Skeletal muscle tissue (tissue), 4 donors: ENCODE results near the gene POU3F3. TPM values are rescaled to one million over a fixed set of nuclear protein-coding genes. Genes with fewer than 3 reads are reported as not detected.

Experiments used
- H3K27ac ChIP-seq: one replicate; pipeline ENCODE4 v1.7.0; 2013; ENCODE audit warnings: mild to moderate bottlenecking, low read depth, low read length, inconsistent platforms
- H3K27me3 ChIP-seq, 3 donors: one replicate each; pipeline ENCODE4 v1.7.0; 2013; ENCODE audit warnings: low read length in 3 of 3; ENCODE audit not compliant: control insufficient read depth in 3 of 3, insufficient read depth in 3 of 3
- H3K36me3 ChIP-seq, 3 donors: one replicate each; pipeline ENCODE4 v1.7.0; 2013; ENCODE audit warnings: low read length in 3 of 3; ENCODE audit not compliant: control insufficient read depth in 3 of 3, insufficient read depth in 3 of 3
- H3K4me1 ChIP-seq, 3 donors: one replicate each; pipeline ENCODE4 v1.7.0; 2013; ENCODE audit warnings: low read length in 3 of 3, mild to moderate bottlenecking in 3 of 3; ENCODE audit not compliant: control insufficient read depth in 3 of 3, insufficient read depth in 3 of 3
- H3K4me3 ChIP-seq, 3 donors: one replicate each; pipeline ENCODE4 v1.7.0; 2013; ENCODE audit warnings: low read length in 3 of 3
- H3K9ac ChIP-seq, 3 donors: one replicate each; pipeline ENCODE4 v1.7.0; 2013; ENCODE audit warnings: low read length in 3 of 3, mild to moderate bottlenecking in 3 of 3, moderate library complexity in 2 of 3, low read depth in 1 of 3
- H3K9me3 ChIP-seq, 3 donors: one replicate each; pipeline ENCODE4 v1.7.0; 2013; ENCODE audit warnings: low read length in 3 of 3; ENCODE audit not compliant: control insufficient read depth in 3 of 3
- total RNA-seq: library from RNA; depleted of rRNA; stranded (reverse); fragments of >200 nt; gene quantifications from one replicate; pipeline ENCODE4 v1.2.3, GENCODE V29; 2014
- donor health status: Osteomylitis.

Gene POU3F3
- total RNA-seq, 1 donor from 2014 or later = 0.52 TPM

DNA sequence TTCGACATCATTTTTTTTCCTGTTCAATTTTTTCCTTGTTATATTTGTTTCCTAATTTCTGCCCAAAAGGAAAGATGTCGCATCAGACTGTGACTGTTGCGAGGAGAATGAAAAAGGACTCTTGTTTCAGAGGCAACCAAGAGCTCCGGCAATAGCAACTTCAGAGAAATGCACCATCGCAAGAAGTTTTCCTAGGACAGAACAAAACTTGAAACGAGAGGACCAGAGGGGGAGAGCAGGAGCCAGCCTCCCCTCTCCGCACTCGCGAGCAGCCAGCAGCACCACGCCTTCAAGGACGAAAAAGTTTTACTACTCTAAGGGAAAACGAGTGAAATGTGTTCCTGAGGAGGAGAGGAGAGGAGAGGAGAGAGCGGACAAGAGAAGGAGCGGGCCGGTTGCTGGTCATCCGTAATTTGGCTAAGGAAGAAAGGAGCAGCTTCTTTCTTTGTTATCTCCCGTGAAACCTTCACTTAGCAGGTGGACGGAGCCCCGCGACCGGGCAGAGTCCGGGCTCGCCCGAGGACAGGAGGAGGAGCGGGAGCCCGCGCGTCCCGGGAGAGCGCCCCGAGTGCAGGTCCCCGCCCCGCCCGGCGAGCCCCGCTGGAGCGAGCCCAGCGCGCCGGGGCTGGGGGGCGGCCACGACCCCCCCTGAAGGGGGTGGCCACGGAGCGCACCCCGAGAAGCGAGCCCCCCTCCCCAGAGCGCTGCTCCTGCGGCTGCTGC, 744 bp downstream of the POU3F3 start:
- Histone ChIP-seq H3K9me3 (no peaks in the 10 kb centered on the region), H3K9ac (no peak overlapping the region), H3K4me1 (peaks cover 18 to 28% (median 26%) of the 10 kb centered on the region in 3 donors)

GRCh38 chr2:104855221-104856085, 1.5 kb downstream of the POU3F3 start:
- no peaks in the 10 kb centered on the region for H3K9me3 ChIP-seq
- no peak overlapping the region for H3K4me3 ChIP-seq
- H3K36me3 ChIP-seq = no peaks in the 10 kb centered on the region
- peaks cover 18 to 28% (median 26%) of the 10 kb centered on the region in 3 donors for H3K4me1 ChIP-seq
- no peak overlapping the region for H3K9ac ChIP-seq
- peaks cover 78 to 82% (median 80%) of the 10 kb centered on the region in 3 donors for H3K27me3 ChIP-seq
- no peak overlapping the region for H3K27ac ChIP-seq

More for the DNA sequence above, 744 bp downstream of the POU3F3 start:
- H3K27ac ChIP-seq = no peak overlapping the region
- H3K4me3 ChIP-seq = peak overlapping the region in 2 of 3 donors; percentile 14 to 29
- peaks cover 80 to 81% (median 81%) of the 10 kb centered on the region in 3 donors for H3K27me3 ChIP-seq
- no peaks in the 10 kb centered on the region for H3K36me3 ChIP-seq

GRCh38 chr2:104856086-104856972, 2.4 kb downstream of the POU3F3 start:
- H3K4me1 ChIP-seq = peaks cover 18 to 28% (median 26%) of the 10 kb centered on the region in 3 donors
- no peak overlapping the region for H3K27ac ChIP-seq
- peaks cover 77 to 80% (median 80%) of the 10 kb centered on the region in 3 donors for H3K27me3 ChIP-seq
- no peaks in the 10 kb centered on the region for H3K9me3 ChIP-seq
- no peak overlapping the region for H3K9ac ChIP-seq
- H3K36me3 ChIP-seq = no peaks in the 10 kb centered on the region
- H3K4me3 ChIP-seq = peak overlapping the region in 1 of 3 donors; percentile 29

- Histone ChIP-seq H3K9ac (no peak overlapping the region), H3K9me3 (no peaks in the 10 kb centered on the region), H3K4me1 (peaks cover 19 to 30% (median 27%) of the 10 kb centered on the region in 3 donors), H3K36me3 (no peaks in the 10 kb centered on the region), H3K4me3 (no peak overlapping the region), H3K27ac (no peak overlapping the region), H3K27me3 (peaks cover 78 to 80% (median 80%) of the 10 kb centered on the region in 3 donors)
Measured at GRCh38 chr2:104856973-104857261, 3.0 kb downstream of the POU3F3 start.

DNA sequence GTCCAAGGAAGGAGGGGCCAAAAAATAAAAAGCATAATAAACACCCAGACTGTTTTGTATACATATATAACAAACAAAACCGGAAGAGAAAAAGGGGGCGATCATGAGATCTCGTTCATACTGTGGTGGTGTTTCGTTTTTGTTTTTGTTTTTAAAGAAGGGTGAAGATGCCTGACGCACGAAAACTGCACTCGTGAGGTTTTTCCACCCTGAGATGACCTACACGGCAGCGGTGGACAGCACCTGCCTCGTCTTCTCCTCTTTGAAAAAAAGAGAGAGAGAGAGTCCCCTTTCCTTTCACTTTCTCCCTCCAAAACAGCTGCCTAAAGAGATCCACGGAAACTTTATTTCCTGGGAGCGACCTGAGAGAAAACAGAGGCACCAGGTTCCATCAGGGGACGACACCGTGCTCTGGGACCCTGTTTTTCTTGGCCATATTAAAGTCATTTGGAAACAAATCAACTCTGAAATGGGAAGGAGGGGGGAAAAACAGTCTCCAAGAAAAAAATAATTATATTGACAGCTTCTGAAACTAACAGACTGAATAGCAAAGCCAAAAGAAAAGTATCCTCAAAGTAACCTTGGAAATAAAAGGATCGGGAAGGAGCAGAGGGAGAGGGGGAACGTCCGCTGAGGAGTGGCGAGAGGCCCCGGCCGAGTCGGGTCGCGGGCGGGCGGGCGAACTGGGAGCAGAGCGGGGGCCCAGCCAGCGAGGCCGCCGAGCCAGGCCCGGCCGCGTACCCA, 3.5 kb downstream of the POU3F3 start:
- H3K36me3 ChIP-seq = no peaks in the 10 kb centered on the region
- no peaks in the 10 kb centered on the region for H3K9me3 ChIP-seq
- peaks cover 78 to 80% (median 79%) of the 10 kb centered on the region in 3 donors for H3K27me3 ChIP-seq
- H3K27ac ChIP-seq = no peak overlapping the region
- peaks cover 19 to 31% (median 28%) of the 10 kb centered on the region in 3 donors for H3K4me1 ChIP-seq
- no peak overlapping the region for H3K9ac ChIP-seq
- H3K4me3 ChIP-seq = no peak overlapping the region

DNA sequence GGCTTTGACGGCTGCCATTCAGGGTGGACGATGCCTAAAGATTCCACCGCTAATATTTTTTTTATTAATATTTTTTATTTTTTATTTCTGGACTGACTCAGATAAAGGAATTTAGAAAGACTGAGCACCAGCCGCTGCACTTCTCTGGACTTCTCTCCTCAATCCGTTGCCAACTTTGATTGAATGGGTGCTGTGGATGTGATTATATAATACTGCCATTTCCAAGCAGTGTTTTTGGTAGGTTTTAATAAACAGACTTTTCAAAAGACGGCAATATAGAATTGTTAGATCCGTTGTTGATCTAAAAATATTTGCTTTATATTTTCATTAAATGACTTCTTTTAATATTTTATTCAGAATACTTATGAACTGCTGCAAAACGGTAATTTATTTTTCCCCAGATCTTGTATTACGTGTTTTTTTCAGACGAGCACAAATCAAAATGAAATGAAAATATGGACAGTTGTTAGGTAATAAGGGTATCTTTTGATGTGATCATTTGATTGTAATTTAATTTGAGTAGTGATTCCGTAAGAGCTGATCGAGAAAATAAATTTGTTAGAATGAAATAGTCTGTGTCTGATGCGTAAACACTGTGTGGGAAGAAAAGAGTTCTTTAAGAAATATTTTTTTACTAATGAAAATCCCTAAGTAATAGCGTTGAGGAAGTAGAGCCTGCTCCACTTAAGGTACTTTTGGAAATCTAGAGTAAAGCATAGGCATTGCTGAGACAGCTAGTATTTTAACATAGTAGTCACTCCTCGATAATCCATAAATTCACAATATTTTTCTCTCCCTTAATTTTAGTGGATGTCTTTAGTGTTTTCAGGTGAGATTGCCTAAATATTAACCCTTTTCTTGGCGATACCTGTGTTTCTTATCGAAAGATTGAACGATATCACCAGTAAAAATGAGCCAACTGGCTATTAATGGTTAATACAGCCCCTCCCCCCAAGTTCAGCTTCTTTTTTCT, 4.4 kb downstream of the POU3F3 start:
- H3K27me3 ChIP-seq = peaks cover 74 to 79% (median 79%) of the 10 kb centered on the region in 3 donors
- no peak overlapping the region for H3K27ac ChIP-seq
- no peaks in the 10 kb centered on the region for H3K9me3 ChIP-seq
- peaks cover 11 to 28% (median 21%) of the 10 kb centered on the region in 3 donors for H3K4me1 ChIP-seq
- H3K36me3 ChIP-seq = no peaks in the 10 kb centered on the region
- no peak overlapping the region for H3K4me3 ChIP-seq
- no peak overlapping the region for H3K9ac ChIP-seq

DNA sequence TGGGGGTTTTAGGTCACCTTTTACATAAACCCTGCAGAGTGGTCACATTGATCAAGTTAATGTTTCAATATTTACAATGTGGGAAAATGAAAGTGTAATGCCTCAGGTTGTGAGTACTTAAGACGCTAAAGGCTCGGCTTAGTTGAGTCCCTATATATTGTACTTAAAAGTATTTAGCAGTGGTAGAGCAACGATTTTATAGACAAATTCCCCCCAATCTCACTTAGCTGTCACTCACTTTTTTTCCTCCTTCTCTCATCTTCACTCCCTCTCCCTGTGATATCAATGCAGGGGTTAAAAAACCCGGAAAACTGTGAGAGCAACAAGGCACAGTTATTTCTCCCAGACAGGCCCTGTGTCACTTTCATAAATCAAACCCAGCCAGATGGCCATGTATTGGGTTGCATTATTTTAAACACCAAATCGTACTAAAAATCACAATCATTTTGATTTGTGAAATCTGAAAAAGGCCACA, 5.4 kb downstream of the POU3F3 start:
- Histone ChIP-seq H3K4me3 (no peak overlapping the region), H3K27ac (no peak overlapping the region), H3K27me3 (peaks cover 76 to 81% (median 80%) of the 10 kb centered on the region in 3 donors), H3K9me3 (no peaks in the 10 kb centered on the region), H3K4me1 (peaks cover 10 to 31% (median 19%) of the 10 kb centered on the region in 3 donors), H3K36me3 (no peaks in the 10 kb centered on the region), H3K9ac (no peak overlapping the region)

DNA sequence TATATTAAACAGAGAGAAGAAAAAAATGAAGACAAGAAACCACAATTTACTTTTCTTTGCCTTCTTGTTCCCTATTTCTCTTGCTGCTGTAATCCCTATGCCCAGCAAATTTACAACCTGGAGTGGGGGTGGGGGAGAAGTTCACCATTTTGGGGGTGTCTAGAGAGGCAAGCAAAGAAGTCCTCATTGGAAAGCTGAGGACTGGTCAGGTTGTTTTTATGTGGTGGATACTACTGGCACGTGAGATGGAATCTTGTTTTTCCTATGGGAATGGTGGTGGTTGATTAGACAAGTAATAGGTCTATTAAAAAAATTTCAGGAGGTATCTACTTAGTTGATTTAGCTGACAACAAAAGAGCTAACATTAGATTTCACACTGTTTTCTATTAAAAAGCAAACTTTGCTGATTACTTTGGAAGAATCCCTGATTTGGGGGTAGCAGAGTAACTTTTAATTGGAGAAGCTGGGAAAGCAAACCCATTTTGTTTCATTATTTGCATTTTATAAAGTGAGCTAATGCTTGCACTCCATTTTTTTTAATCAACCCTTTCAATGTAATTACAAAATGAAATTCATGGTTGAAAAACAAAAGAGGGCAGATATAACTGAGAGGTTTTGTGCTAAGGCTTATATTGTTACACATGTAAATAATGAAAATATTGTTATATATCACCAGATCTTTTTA, 6.0 kb downstream of the POU3F3 start:
- Histone ChIP-seq H3K9me3 (no peaks in the 10 kb centered on the region), H3K4me3 (no peak overlapping the region), H3K4me1 (peaks cover 10 to 27% (median 17%) of the 10 kb centered on the region in 3 donors), H3K27ac (no peak overlapping the region), H3K36me3 (no peaks in the 10 kb centered on the region), H3K27me3 (peaks cover 75 to 82% (median 80%) of the 10 kb centered on the region in 3 donors), H3K9ac (no peak overlapping the region)
